HepG2 (cell line): ENCODE data around the gene ARPC5. TPM values are rescaled to one million over a fixed set of nuclear protein-coding genes. Genes with fewer than 3 reads are reported as not detected.

Experiments used
- ARID3A ChIP-seq: IDR thresholded peaks from 2 replicates; pipeline ENCODE4 v1.6.1; 2012; ENCODE audit warnings: low read depth, low read length, improper control_type of control experiment
- ARID5B ChIP-seq: IDR thresholded peaks from 2 replicates; pipeline ENCODE4 v1.4.0; 2020; ENCODE audit warnings: mild to moderate bottlenecking, missing genetic modification reagents
- GFI1 ChIP-seq: sonication (generic); formaldehyde crosslinking; IDR thresholded peaks from 2 replicates; pipeline ENCODE4 v1.5.0; 2020; ENCODE audit warnings: missing genetic modification reagents, mild to moderate bottlenecking, borderline replicate concordance
- HMG20B ChIP-seq: conservative IDR thresholded peaks from 2 replicates; pipeline ENCODE4 v1.6.1; 2016; ENCODE audit warnings: missing genetic modification reagents, missing compliant biosample characterization
- MEF2D ChIP-seq: sonication (generic); formaldehyde crosslinking; IDR thresholded peaks from 2 replicates; pipeline ENCODE4 v1.5.1; 2020; ENCODE audit warnings: mild to moderate bottlenecking, missing genetic modification reagents
- NCOA2 ChIP-seq: sonication (generic); formaldehyde crosslinking; IDR thresholded peaks from 2 replicates; pipeline ENCODE4 v1.8.0; 2022; ENCODE audit warnings: inconsistent platforms
- NR2F6 ChIP-seq, 2 experiments: IDR thresholded peaks; 2 replicates each; pipeline ENCODE4 v1.6.1; 2016; ENCODE audit warnings: antibody characterized with exemption in 1 of 2, mild to moderate bottlenecking in 1 of 2
- SETDB1 ChIP-seq: sonication (generic); formaldehyde crosslinking; IDR thresholded peaks from 2 replicates; pipeline ENCODE4 v1.5.1; 2020; ENCODE audit warnings: missing genetic modification reagents, mild to moderate bottlenecking, borderline replicate concordance
- SOX13 ChIP-seq, 3 experiments: fragments of 450-650 bp in 1 of 3; sonication (generic) in 1 of 3; formaldehyde crosslinking in 1 of 3; IDR thresholded peaks in 2 of 3; conservative IDR thresholded peaks in 1 of 3; 2 replicates each; pipeline versions ENCODE4 v1.5.0 to v1.6.1; 2016 to 2020; ENCODE audit warnings: antibody characterized with exemption in 1 of 3, mild to moderate bottlenecking in 1 of 3, missing compliant biosample characterization in 1 of 3, missing genetic modification reagents in 1 of 3, moderate library complexity in 1 of 3
- ZBTB7A ChIP-seq: sonication (generic); formaldehyde crosslinking; IDR thresholded peaks from 2 replicates; pipeline ENCODE4 v1.8.0; 2022; ENCODE audit warnings: mild to moderate bottlenecking, missing genetic modification reagents
- polyA plus RNA-seq, 8 experiments: library from polyadenylated mRNA; depleted of rRNA in 3 of 8; stranded (reverse) in 7 of 8; unstranded in 1 of 8; fragments of >200 nt; fragmentation: Illumina TruSeq in 4 of 8; extraction: Trizol in 4 of 8; gene quantifications; 2 replicates each; pipeline versions ENCODE4 v1.2.1 to v1.2.3, GENCODE V29; 2011 to 2016; ENCODE audit warnings: low read depth in 4 of 8, missing spikeins in 1 of 8, mixed read lengths in 1 of 8; ENCODE audit not compliant: insufficient read depth in 1 of 8
- total RNA-seq, 5 experiments: library from RNA; depleted of rRNA; stranded (reverse); fragments of >200 nt; fragmentation: Illumina TruSeq; extraction: Trizol; gene quantifications; 2 replicates each; pipeline ENCODE4 v1.2.3, GENCODE V29; 2016; ENCODE audit warnings: low read depth in 1 of 5

The ARPC5 gene
- total and polyA plus RNA-seq, 2 of the 13 experiments (the other 11 are each of a cell fraction or from before 2014, with no cell fraction given), result 48.4 to 106 TPM

GRCh38 chr1:183640193-183640592, 4.6 kb upstream of the ARPC5 start (continued):
- TF ChIP-seq ZBTB7A (CRISPR knock-in tag), result no peak
- peak; percentile 28; the same call in 1 of the 2 replicates for TF ChIP-seq MEF2D (CRISPR knock-in tag)
- no peak for TF ChIP-seq SOX13 (IDR thresholded peaks at IDR 0.05)
- TF ChIP-seq SOX13 (CRISPR knock-in tag; conservative IDR thresholded peaks at IDR 0.05 in 1 of 2, IDR thresholded peaks at IDR 0.05 in 1 of 2), result peak in 1 of 2 experiments; percentile 58; a peak in 2 of 4 replicates
- TF ChIP-seq HMG20B (CRISPR knock-in tag), result peak; percentile 88
- peak; percentile 73 for TF ChIP-seq NCOA2 (CRISPR knock-in tag)
- TF ChIP-seq ARID3A, result 0 out of 2 replicates have a peak, but pooled peaks have one; percentile 15
- peak; percentile 50; the same call in 1 of the 2 replicates for TF ChIP-seq ARID5B
- no peak for TF ChIP-seq SETDB1 (CRISPR knock-in tag)
- 0 out of 2 replicates have a peak, but pooled peaks have one; percentile 17 for TF ChIP-seq NR2F6 (IDR thresholded peaks at IDR 0.05)
- no peak for TF ChIP-seq NR2F6 (CRISPR knock-in tag; IDR thresholded peaks at IDR 0.05)
- TF ChIP-seq GFI1 (CRISPR knock-in tag), result peak; percentile 98
